Measurements from ENCODE around the gene OLA1. TPM values are rescaled to one million over a fixed set of nuclear protein-coding genes. Genes with fewer than 3 reads are reported as not detected.

OLA1 gene
- total RNA-seq, 1 experiment from 2014 or later = 124 TPM

- BruUV-seq (replicated peaks) = no TSS peak
- H3K4me1 Mint-ChIP-seq (ENCODE audit: low read depth, unreplicated experiment) = no peaks in the 10 kb centered on the region
- CTCF ChIA-PET = interaction anchor here (0.7 to 0.8 kb wide), 2 partner anchors 13 to 45 kb away, joined by 5 read pairs; no protein-coding TSS in a partner anchor
- H3K9me3 Mint-ChIP-seq (ENCODE audit: low read depth, unreplicated experiment) = no peaks in the 10 kb centered on the region
- no peak for TF ChIP-seq CTCF (IDR thresholded peaks at IDR 0.05; ENCODE audit: unreplicated experiment)
- H3K36me3 Mint-ChIP-seq (ENCODE audit: insufficient read depth, unreplicated experiment) = no peaks in the 10 kb centered on the region
- DNase-seq = no peak
- no peaks in the 10 kb centered on the region for H3K27me3 Mint-ChIP-seq (ENCODE audit: unreplicated experiment)
- H3K4me3 Mint-ChIP-seq (ENCODE audit: low read depth, unreplicated experiment) = no peak overlapping the region
- intact Hi-C loops (cut with micrococcal nuclease; ENCODE audit: unreplicated experiment) = no loop called here
- no peak overlapping the region for H3K27ac Mint-ChIP-seq (ENCODE audit: unreplicated experiment)
These were observed 11.6 kb upstream of the OLA1 start for GRCh38 chr2:174259981-174260380.

- H3K4me3 Mint-ChIP-seq (ENCODE audit: low read depth, unreplicated experiment) = no peak overlapping the region
- no peaks in the 10 kb centered on the region for H3K27me3 Mint-ChIP-seq (ENCODE audit: unreplicated experiment)
- no peak for TF ChIP-seq CTCF (IDR thresholded peaks at IDR 0.05; ENCODE audit: unreplicated experiment)
- BruUV-seq (replicated peaks) = no TSS peak
- intact Hi-C loops (cut with micrococcal nuclease; ENCODE audit: unreplicated experiment) = no loop called here
- no peak for DNase-seq
- H3K27ac Mint-ChIP-seq (ENCODE audit: unreplicated experiment) = no peak overlapping the region
- H3K36me3 Mint-ChIP-seq (ENCODE audit: insufficient read depth, unreplicated experiment) = no peaks in the 10 kb centered on the region
- CTCF ChIA-PET = interaction anchor here (0.7 kb wide), 1 partner anchor 1812 kb away, joined by 3 read pairs; no protein-coding TSS in a partner anchor
- no peaks in the 10 kb centered on the region for H3K4me1 Mint-ChIP-seq (ENCODE audit: low read depth, unreplicated experiment)
- no peaks in the 10 kb centered on the region for H3K9me3 Mint-ChIP-seq (ENCODE audit: low read depth, unreplicated experiment)
These were observed 5.9 kb upstream of the OLA1 start for GRCh38 chr2:174254267-174254666.

- H3K27me3 Mint-ChIP-seq (ENCODE audit: unreplicated experiment) = no peaks in the 10 kb centered on the region
- TF ChIP-seq CTCF (IDR thresholded peaks at IDR 0.05; ENCODE audit: unreplicated experiment) = no peak
- no peaks in the 10 kb centered on the region for H3K4me1 Mint-ChIP-seq (ENCODE audit: low read depth, unreplicated experiment)
- BruUV-seq (replicated peaks) = TSS peak; percentile 99
- no peaks in the 10 kb centered on the region for H3K9me3 Mint-ChIP-seq (ENCODE audit: low read depth, unreplicated experiment)
- peak overlapping the region; percentile 86 for H3K27ac Mint-ChIP-seq (ENCODE audit: unreplicated experiment)
- CTCF ChIA-PET = interaction anchor here (0.6 to 1.6 kb wide), 4 partner anchors 8 to 1018 kb away, joined by 3 to 5 read pairs (median 4); no protein-coding TSS in a partner anchor
- peak overlapping the region; percentile 99 for H3K4me3 Mint-ChIP-seq (ENCODE audit: low read depth, unreplicated experiment)
- no peak for DNase-seq
- intact Hi-C loops (cut with micrococcal nuclease; ENCODE audit: unreplicated experiment) = no loop called here
- peaks cover 39% of the 10 kb centered on the region for H3K36me3 Mint-ChIP-seq (ENCODE audit: insufficient read depth, unreplicated experiment)
These were observed 763 bp upstream of the OLA1 start for GRCh38 chr2:174248998-174249592.

- Mint-ChIP-seq H3K4me1 (ENCODE audit: low read depth, unreplicated experiment) (no peaks in the 10 kb centered on the region), H3K9me3 (ENCODE audit: low read depth, unreplicated experiment) (no peaks in the 10 kb centered on the region), H3K36me3 (ENCODE audit: insufficient read depth, unreplicated experiment) (peaks cover 39% of the 10 kb centered on the region), H3K27me3 (ENCODE audit: unreplicated experiment) (no peaks in the 10 kb centered on the region), H3K27ac (ENCODE audit: unreplicated experiment) (peak overlapping the region; percentile 86), H3K4me3 (ENCODE audit: low read depth, unreplicated experiment) (peak overlapping the region; percentile 99)
- DNase-seq = peak; percentile 27
- no peak for TF ChIP-seq CTCF (IDR thresholded peaks at IDR 0.05; ENCODE audit: unreplicated experiment)
- CTCF ChIA-PET = interaction anchor here (0.6 to 1.2 kb wide), 3 partner anchors 12 to 1017 kb away, joined by 3 to 5 read pairs (median 3); no protein-coding TSS in a partner anchor
- intact Hi-C loops (cut with micrococcal nuclease; ENCODE audit: unreplicated experiment) = no loop called here
- BruUV-seq (replicated peaks) = no TSS peak
These were observed 702 bp downstream of the OLA1 start for GRCh38 chr2:174247474-174248186.

All from Calu3 (cell line).